Renal cortical epithelial cell (primary cell): ENCODE results near the gene GFRA1. TPM values are rescaled to one million over a fixed set of nuclear protein-coding genes. Genes with fewer than 3 reads are reported as not detected.
"Not testable (repeated sequence)": the region's sequence is repeated elsewhere in the genome, so short reads cannot be mapped to it uniquely, and the experiment has no call there.

Experiments
- DNase-seq: peaks from one replicate; pipeline ENCODE4 v3.0.0-alpha.2; 2011; ENCODE audit warnings: low read depth
- total RNA-seq: library from RNA; depleted of rRNA; stranded (reverse); fragments of >200 nt; gene quantifications from 2 replicates; pipeline ENCODE4 v1.2.3, GENCODE V29; 2014

The GFRA1 gene
- total RNA-seq, 1 donor from 2014 or later = 112 TPM

- DNase-seq = peak; percentile 80
Observed at GRCh38 chr10:116201011-116201410, 72.0 kb downstream of the GFRA1 start.

- no peak for DNase-seq
Observed at GRCh38 chr10:116198676-116199035, 74.3 kb downstream of the GFRA1 start.

- DNase-seq = no peak
Observed at GRCh38 chr10:116197946-116198675, 74.9 kb downstream of the GFRA1 start.

GRCh38 chr10:116195583-116195982 lies 77.4 kb downstream of the GFRA1 start:
- no peak for DNase-seq

GRCh38 chr10:116195039-116195438 lies 78.0 kb downstream of the GFRA1 start:
- no peak for DNase-seq

- DNase-seq = no peak
Observed at GRCh38 chr10:116194061-116194460, 78.9 kb downstream of the GFRA1 start.

GRCh38 chr10:116190883-116191282 lies 82.1 kb downstream of the GFRA1 start:
- DNase-seq = no peak

GRCh38 chr10:116186273-116186672 lies 86.7 kb downstream of the GFRA1 start:
- no peak for DNase-seq

GRCh38 chr10:116185199-116185867 lies 87.7 kb downstream of the GFRA1 start:
- DNase-seq = no peak

GRCh38 chr10:116184512-116184794 lies 88.6 kb downstream of the GFRA1 start:
- no peak for DNase-seq

GRCh38 chr10:116183733-116184511 lies 89.1 kb downstream of the GFRA1 start:
- DNase-seq = peak; percentile 76

- no peak for DNase-seq
Observed at GRCh38 chr10:116182426-116182825, 90.6 kb downstream of the GFRA1 start.

- no peak for DNase-seq
Observed at GRCh38 chr10:116178086-116178605, 94.9 kb downstream of the GFRA1 start.

- no peak for DNase-seq
Observed at GRCh38 chr10:116175231-116175630, 97.8 kb downstream of the GFRA1 start.

- no peak for DNase-seq
Observed at GRCh38 chr10:116171505-116171904, 101.5 kb downstream of the GFRA1 start.

GRCh38 chr10:116170815-116171250 lies 102.2 kb downstream of the GFRA1 start:
- DNase-seq = peak; percentile 15

- DNase-seq = no peak
Observed at GRCh38 chr10:116169782-116170445, 103.1 kb downstream of the GFRA1 start.

- no peak for DNase-seq
Observed at GRCh38 chr10:116168745-116169144, 104.3 kb downstream of the GFRA1 start.

- DNase-seq = no peak
Observed at GRCh38 chr10:116168329-116168728, 104.7 kb downstream of the GFRA1 start.

- DNase-seq = not testable (repeated sequence)
Observed at GRCh38 chr10:116165941-116166340, 107.1 kb downstream of the GFRA1 start.

- peak; percentile 9 for DNase-seq
Observed at GRCh38 chr10:116164291-116164690, 108.7 kb downstream of the GFRA1 start.
